Mesodermal cell (in vitro differentiated cells): ENCODE data around the gene LINC00305.

Experiments used
- H3K27ac ChIP-seq: 2 replicates; pipeline ENCODE4 v1.7.0; 2013; ENCODE audit warnings: mild to moderate bottlenecking, low read depth, low read length, moderate library complexity; ENCODE audit not compliant: severe bottlenecking
- H3K36me3 ChIP-seq: 2 replicates; pipeline ENCODE4 v1.7.1; 2013; ENCODE audit warnings: mild to moderate bottlenecking, low read length, moderate library complexity; ENCODE audit not compliant: control insufficient read depth, insufficient read depth
- H3K4me1 ChIP-seq: one replicate; pipeline ENCODE4 v1.7.1; 2013; ENCODE audit warnings: mild to moderate bottlenecking, low read length; ENCODE audit not compliant: insufficient read depth, control insufficient read depth, poor library complexity, severe bottlenecking
- H3K4me3 ChIP-seq: 2 replicates; pipeline ENCODE4 v1.7.0; 2013; ENCODE audit warnings: low read length, control low read depth, mild to moderate bottlenecking; ENCODE audit not compliant: insufficient read depth, poor library complexity, severe bottlenecking; ENCODE audit errors: extremely low read depth
- H3K9me3 ChIP-seq: 2 replicates; pipeline ENCODE4 v1.7.1; 2013; ENCODE audit warnings: mild to moderate bottlenecking, low read length, moderate library complexity; ENCODE audit not compliant: control insufficient read depth
- WGBS, 2 experiments: methylation state at CpG; one replicate each; pipeline ENCODE4 v1.1.5; 2013; ENCODE audit warnings: missing lambda C conversion rate in 2 of 2; ENCODE audit not compliant: insufficient coverage in 2 of 2; 5-methylcytosine and 5-hydroxymethylcytosine counted together

Gene LINC00305

DNA sequence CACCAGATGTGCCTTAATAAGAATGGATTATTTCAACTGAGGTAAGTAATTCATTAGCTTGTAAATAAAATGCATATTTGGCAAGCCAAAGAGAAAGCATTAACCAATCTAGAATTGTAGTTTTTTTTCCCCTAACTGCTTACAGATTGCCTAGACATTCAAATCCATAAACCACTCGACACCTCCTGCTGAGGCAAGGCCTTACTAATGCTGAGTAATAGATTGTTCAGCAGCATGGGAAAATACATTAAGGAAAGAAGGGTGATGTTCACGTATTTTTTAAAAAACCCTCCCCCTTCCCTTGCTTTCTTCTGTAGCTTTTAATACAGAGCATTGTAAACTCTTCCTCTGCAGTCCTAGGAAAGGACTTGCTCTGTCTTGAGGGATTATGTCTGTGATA is 17.0 kb upstream of the LINC00305 start:
- Histone ChIP-seq H3K4me1 (no peaks in the 10 kb centered on the region), H3K36me3 (no peaks in the 10 kb centered on the region), H3K4me3 (no peak overlapping the region), H3K27ac (no peak overlapping the region), H3K9me3 (no peaks in the 10 kb centered on the region)
- WGBS, 2 experiments = no CpG with 5 or more reads among the region's 2 CpGs

DNA sequence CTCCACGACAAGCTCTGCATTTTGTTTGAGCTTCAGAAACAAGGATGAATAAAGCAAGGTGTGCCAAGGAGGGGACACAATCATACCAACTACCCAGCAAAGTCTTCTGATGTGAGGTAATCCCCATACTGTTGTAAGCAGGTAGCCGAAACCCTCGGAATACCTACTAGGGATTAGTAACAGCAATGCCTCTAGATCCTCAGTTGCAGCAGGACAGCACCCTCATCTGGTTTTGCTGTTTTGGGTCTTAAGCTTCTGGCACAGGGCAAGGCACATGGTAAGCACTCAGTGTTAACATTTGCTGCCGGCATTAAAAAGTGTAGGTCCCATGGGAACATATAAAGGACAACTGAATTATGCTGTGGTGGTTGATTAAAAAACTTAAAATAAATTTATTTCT is 16.0 kb upstream of the LINC00305 start:
- no peaks in the 10 kb centered on the region for H3K4me1 ChIP-seq
- H3K4me3 ChIP-seq = no peak overlapping the region
- WGBS, 2 experiments = 90% methylated on average over 2 to 3 of the region's 4 CpGs
- no peaks in the 10 kb centered on the region for H3K36me3 ChIP-seq
- no peak overlapping the region for H3K27ac ChIP-seq
- H3K9me3 ChIP-seq = no peaks in the 10 kb centered on the region

DNA sequence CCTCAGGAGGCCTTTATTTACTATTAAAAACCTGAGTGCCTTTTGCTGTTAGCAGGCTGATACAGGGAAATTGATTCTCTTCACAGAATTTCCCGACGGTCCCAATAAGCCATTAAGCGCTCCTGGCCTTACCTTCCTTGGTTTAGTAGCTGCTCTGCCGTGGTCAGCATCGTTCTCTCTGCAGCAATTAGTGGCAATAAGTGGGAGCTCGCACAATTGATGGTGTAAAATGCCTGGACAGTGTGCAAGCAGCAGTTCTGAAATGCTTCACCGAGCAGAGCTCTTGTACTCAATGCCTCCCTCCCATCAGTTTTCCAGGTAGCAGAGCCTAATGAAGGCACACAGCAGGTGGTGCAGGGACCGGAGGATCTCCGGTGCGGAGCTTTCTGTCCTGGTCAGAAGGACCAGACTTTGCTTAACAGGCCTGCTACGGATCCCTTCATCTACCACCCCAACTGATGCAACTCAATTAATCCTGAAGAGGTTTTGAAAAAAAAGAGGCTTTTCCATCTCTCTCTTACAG is 1.1 kb upstream of the LINC00305 start:
- Histone ChIP-seq H3K36me3 (no peaks in the 10 kb centered on the region), H3K27ac (no peak overlapping the region), H3K4me3 (no peak overlapping the region), H3K9me3 (no peaks in the 10 kb centered on the region), H3K4me1 (no peaks in the 10 kb centered on the region)
- 84 to 88% methylated on average over 9 to 10 of the region's 11 CpGs for WGBS, 2 experiments

DNA sequence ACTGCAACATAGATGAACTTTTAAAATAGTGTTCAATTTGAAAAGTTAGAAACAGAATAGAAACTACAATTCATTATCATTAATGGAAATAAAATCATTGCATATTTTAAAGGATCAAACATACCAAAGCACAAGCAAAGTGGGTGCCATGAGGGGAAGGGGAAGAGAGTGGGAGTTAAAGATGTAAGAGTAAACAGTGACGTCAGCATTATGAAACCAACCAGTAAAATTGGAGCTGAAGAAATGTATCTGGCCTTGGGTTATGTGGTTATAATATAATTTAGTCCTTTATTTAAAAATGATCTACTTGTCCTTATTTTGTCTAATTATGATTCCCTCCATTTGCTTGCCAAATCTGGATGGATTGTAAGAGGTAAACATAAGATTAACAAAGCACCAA is 6.0 kb downstream of the LINC00305 start:
- no peaks in the 10 kb centered on the region for H3K36me3 ChIP-seq
- no CpG with 5 or more reads among the region's 1 CpG for WGBS, 2 experiments

DNA sequence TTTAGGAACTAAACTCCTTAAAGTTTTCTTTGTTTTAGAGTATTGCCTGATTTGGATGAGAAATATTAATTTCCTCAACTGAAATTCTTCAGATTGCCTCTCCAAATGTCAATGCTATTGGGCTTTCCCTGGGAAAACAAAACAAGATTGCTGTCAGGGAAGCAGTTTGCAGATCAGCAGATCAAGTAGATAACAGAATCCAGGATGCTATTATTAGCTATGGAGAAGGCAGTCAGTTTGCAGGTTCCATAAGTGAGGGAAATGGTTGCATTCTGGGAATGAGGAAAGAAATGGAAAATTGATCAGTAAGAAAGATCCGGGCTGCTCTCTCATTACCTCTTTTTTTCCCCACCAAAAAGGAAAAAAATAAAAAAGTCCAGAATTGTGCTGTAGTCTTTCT is 11.0 kb downstream of the LINC00305 start:
- peaks cover 20% of the 10 kb centered on the region for H3K4me1 ChIP-seq
- H3K4me3 ChIP-seq = no peak overlapping the region
- H3K36me3 ChIP-seq = no peaks in the 10 kb centered on the region
- no peaks in the 10 kb centered on the region for H3K9me3 ChIP-seq
- H3K27ac ChIP-seq = no peak overlapping the region
- WGBS, 2 experiments = no CpG with 5 or more reads among the region's 1 CpG

More for the DNA sequence above, 6.0 kb downstream of the LINC00305 start:
- no peak overlapping the region for H3K4me3 ChIP-seq
- peaks cover 11% of the 10 kb centered on the region for H3K4me1 ChIP-seq
- no peaks in the 10 kb centered on the region for H3K9me3 ChIP-seq
- no peak overlapping the region for H3K27ac ChIP-seq

DNA sequence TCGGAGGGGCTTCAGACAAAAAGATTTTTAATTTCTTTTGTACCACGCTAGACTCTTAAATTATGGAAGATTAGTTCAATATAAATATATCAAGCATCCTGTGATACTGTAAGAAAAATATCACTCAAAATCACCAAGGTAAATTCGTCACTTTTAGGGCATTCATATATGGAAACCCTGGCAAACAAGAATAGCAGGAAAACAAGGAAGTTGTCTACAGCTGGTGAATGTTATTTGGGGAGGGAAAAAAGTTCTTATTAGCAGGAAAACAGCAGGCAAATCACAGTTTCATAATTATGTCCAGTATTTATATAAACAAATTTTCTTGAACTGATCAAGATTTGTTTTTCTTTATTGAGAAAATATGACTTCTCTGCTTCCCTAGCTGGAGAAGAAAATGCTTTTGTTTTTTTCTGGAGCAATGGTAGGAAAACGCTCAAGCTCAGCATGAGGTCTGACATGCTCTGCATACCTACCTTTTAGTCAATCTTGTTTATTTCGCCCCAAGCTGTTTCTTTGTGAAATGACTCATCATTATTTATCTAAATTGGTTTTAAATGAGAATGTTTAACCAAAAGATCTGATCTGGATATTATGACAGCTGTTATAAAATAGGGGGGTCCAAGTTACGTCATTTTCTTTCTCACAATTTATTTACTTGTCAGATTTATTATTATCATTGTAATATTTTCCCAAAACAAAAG is 14.7 kb downstream of the LINC00305 start:
- peaks cover 20% of the 10 kb centered on the region for H3K4me1 ChIP-seq
- H3K9me3 ChIP-seq = no peaks in the 10 kb centered on the region
- H3K36me3 ChIP-seq = no peaks in the 10 kb centered on the region
- no CpG with 5 or more reads among the region's 6 CpGs for WGBS, 2 experiments
- H3K4me3 ChIP-seq = no peak overlapping the region
- no peak overlapping the region for H3K27ac ChIP-seq

DNA sequence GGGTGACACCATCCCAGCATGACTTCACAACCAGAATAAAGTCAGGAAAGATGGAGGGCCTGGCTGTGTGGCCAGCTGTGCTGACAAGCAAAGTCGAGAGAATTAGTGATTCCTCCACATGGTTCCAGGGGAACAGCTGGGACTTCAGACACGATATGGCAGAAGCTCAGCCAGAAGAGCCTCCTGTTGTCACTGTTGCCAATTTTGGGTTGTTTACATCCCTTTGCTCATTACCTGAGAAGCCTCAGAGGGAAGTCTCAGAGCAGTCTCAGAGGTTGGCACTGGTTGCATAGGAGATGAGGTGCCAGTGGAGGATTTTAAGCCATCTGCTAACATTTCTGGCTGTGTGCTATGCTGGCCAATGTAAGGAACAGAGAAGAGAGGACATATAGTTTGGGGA is 16.0 kb downstream of the LINC00305 start:
- H3K4me3 ChIP-seq = no peak overlapping the region
- WGBS, 2 experiments = 94 to 100% methylated on average over 2 of the region's 2 CpGs

DNA sequence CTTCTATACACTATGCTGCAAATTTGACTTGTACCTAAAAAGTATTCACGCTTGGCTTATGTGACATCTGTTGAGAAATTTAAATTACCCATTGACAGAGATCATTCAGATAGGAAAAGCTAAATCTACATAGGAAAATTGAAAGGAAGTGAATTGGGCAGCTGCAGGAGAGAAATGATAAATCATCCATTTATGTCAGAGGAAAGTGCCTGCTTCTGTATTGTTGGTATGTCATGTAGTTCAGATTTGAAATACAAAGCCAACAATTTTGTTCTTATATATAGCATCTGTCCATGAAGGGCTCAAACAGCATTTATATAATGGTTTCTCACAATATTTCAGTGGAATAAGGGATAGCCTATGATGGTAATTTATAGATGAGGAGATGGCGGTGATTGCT is 17.6 kb downstream of the LINC00305 start:
- Histone ChIP-seq H3K27ac (no peak overlapping the region), H3K4me1 (peaks cover 5% of the 10 kb centered on the region), H3K36me3 (no peaks in the 10 kb centered on the region), H3K9me3 (no peaks in the 10 kb centered on the region), H3K4me3 (no peak overlapping the region)
- WGBS, 2 experiments = 86 to 100% methylated on average over 1 to 2 of the region's 2 CpGs

More for the DNA sequence above, 16.0 kb downstream of the LINC00305 start:
- H3K9me3 ChIP-seq = no peaks in the 10 kb centered on the region
- H3K36me3 ChIP-seq = no peaks in the 10 kb centered on the region
- H3K27ac ChIP-seq = no peak overlapping the region
- H3K4me1 ChIP-seq = peaks cover 8% of the 10 kb centered on the region

DNA sequence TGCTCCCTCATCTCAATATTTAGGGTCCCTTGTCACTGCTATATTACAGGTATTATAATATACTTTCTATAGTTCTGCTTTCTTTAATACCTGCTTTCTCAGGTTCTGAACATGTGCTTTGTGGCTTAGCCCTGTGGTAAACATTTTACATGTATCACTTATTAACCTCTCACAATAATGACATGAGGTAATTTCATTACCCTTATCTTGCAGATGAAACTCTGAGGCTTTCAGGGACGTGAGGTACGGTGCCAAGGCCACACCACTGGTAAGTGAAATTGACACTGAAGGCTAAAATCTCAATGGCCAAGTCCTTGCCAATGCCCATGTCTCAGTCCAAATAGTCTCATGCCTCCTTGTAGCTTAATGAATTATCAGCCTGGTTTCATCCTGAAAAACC is 21.7 kb downstream of the LINC00305 start:
- Histone ChIP-seq H3K4me3 (no peak overlapping the region), H3K27ac (no peak overlapping the region), H3K4me1 (no peaks in the 10 kb centered on the region), H3K36me3 (no peaks in the 10 kb centered on the region), H3K9me3 (no peaks in the 10 kb centered on the region)
- 93 to 100% methylated on average over 2 of the region's 2 CpGs for WGBS, 2 experiments

DNA sequence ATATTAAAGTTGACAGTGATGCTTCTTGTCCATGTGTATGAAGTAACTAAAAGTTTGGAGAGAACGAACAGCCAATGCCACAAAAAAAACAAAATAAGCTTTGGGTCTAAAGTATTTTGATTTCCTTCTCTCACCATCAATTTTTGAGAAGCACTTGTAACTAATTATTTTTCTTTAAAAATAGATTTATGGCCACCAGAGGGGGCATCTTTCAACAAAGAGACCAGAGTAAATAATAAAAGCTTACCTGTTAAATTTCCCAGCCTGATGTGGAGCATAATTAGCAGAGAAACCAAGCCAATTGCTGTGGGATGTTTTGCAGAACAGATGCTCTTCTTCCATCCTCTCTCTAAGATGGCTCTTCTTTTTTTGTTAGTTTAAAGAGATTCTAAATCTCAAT is 29.0 kb downstream of the LINC00305 start:
- no CpG with 5 or more reads among the region's 1 CpG for WGBS, 2 experiments
- no peak overlapping the region for H3K4me3 ChIP-seq
- no peaks in the 10 kb centered on the region for H3K36me3 ChIP-seq
- H3K4me1 ChIP-seq = no peaks in the 10 kb centered on the region
- no peak overlapping the region for H3K27ac ChIP-seq
- no peaks in the 10 kb centered on the region for H3K9me3 ChIP-seq

DNA sequence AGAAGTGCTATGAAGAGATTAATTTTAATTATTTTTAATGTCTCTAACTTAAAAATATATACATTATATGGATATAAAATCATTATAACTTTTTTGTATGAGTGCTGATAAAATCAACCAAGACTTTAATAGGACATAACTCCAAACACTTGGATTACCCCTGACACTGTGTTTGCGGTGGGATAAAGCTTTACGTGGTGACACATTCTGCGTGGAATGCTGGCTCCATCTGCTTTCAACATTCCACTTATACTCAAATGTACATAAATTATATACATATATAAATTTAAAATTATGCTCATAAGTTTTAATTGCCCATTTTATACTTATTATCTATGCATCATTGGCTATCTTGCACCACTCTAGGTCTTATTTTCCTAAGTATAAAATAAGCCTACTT is 30.5 kb downstream of the LINC00305 start:
- Histone ChIP-seq H3K36me3 (no peaks in the 10 kb centered on the region), H3K9me3 (no peaks in the 10 kb centered on the region), H3K4me1 (no peaks in the 10 kb centered on the region), H3K4me3 (no peak overlapping the region), H3K27ac (no peak overlapping the region)
- WGBS, 2 experiments = 100% methylated on average over 1 of the region's 3 CpGs; no CpG with 5 or more reads in 1 of the 2 experiments
